OCI-LY7 (cell line): ENCODE measurements around the gene OR10AG1. TPM values are rescaled to one million over a fixed set of nuclear protein-coding genes. Genes with fewer than 3 reads are reported as not detected.

Source experiments
- Bru-seq: library from RNA; stranded (reverse); fragments of 400-500 nt; gene quantifications from one replicate; lab custom pipeline; 2021; lab: Mats Ljungman, UMichigan
- BruChase-seq, 2 experiments: library from RNA; stranded (reverse); fragments of 400-500 nt; gene quantifications; one replicate each; lab custom pipeline; 2021; lab: Mats Ljungman, UMichigan
- BruUV-seq: library from RNA; stranded (reverse); fragments of 400-500 nt; replicated peaks from 2 replicates; lab custom pipeline; 2021; lab: Mats Ljungman, UMichigan
- CTCF ChIA-PET: fragments of 300-600 bp; sonication (Branson Sonifier 250); formaldehyde crosslinking; loops from one replicate; lab custom pipeline; 2022; ENCODE audit warnings: antibody characterized with exemption; ENCODE audit not compliant: unreplicated experiment; lab: Charles Lee
- POLR2A ChIA-PET: fragments of 300-600 bp; sonication (Branson Sonifier 250); formaldehyde crosslinking; loops from one replicate; lab custom pipeline; 2022; ENCODE audit warnings: antibody characterized with exemption; lab: Charles Lee
- DNase-seq: peaks from one replicate; pipeline ENCODE4 v3.0.0-alpha.2; 2015; ENCODE audit warnings: low spot score
- H2AFZ ChIP-seq: fragments of 200-600 bp; sonication (generic), shearing (Covaris generic); 2 replicates; pipeline ENCODE4 v1.6.1; 2014; ENCODE audit warnings: mild to moderate bottlenecking, antibody characterized with exemption, low read length, moderate library complexity
- H3K27ac ChIP-seq: fragments of 200-600 bp; sonication (generic); 2 replicates; pipeline ENCODE4 v1.5.1; 2014; ENCODE audit warnings: mixed run types, low read depth, mild to moderate bottlenecking, moderate library complexity, low read length, inconsistent platforms; ENCODE audit not compliant: poor library complexity, severe bottlenecking
- H3K36me3 ChIP-seq: fragments of 200-600 bp; sonication (generic); 2 replicates; pipeline ENCODE4 v1.6.1; 2014; ENCODE audit warnings: mild to moderate bottlenecking, antibody characterized with exemption, low read length, moderate library complexity, mixed read lengths; ENCODE audit not compliant: insufficient read depth
- H3K4me1 ChIP-seq: fragments of 200-600 bp; sonication (generic); 2 replicates; pipeline ENCODE4 v1.5.1; 2014; ENCODE audit warnings: mild to moderate bottlenecking, low read length; ENCODE audit not compliant: insufficient read depth, poor library complexity, severe bottlenecking
- H3K4me2 ChIP-seq: fragments of 200-600 bp; sonication (generic); 2 replicates; pipeline ENCODE4 v1.6.1; 2014; ENCODE audit warnings: mild to moderate bottlenecking, low read length
- H3K4me3 ChIP-seq: fragments of 200-600 bp; sonication (generic); 2 replicates; pipeline ENCODE4 v1.5.1; 2014; ENCODE audit warnings: mild to moderate bottlenecking, low read depth, low read length; ENCODE audit not compliant: poor library complexity, severe bottlenecking
- H3K79me2 ChIP-seq: fragments of 200-600 bp; sonication (generic); 2 replicates; pipeline ENCODE4 v1.6.1; 2016; ENCODE audit warnings: low read depth, mild to moderate bottlenecking, low read length, moderate library complexity, mixed read lengths; ENCODE audit not compliant: insufficient read depth
- H3K9me2 ChIP-seq: fragments of 200-600 bp; sonication (generic); 2 replicates; pipeline ENCODE4 v1.6.1; 2016; ENCODE audit warnings: mild to moderate bottlenecking, low read length, mixed read lengths; ENCODE audit not compliant: insufficient read depth
- H3K9me3 ChIP-seq: fragments of 200-600 bp; sonication (generic); 2 replicates; pipeline ENCODE4 v1.6.1; 2014; ENCODE audit warnings: mild to moderate bottlenecking, mixed run types, low read length, mixed read lengths
- H4K20me1 ChIP-seq: fragments of 200-600 bp; sonication (generic); 2 replicates; pipeline ENCODE4 v1.6.1; 2014; ENCODE audit warnings: mild to moderate bottlenecking, antibody characterized with exemption, low read length, moderate library complexity, mixed read lengths; ENCODE audit not compliant: insufficient read depth
- EZH2phosphoT487 ChIP-seq: fragments of 200-600 bp; sonication (generic); IDR thresholded peaks from 2 replicates; pipeline ENCODE4 v1.6.1; 2018; ENCODE audit warnings: low read depth, borderline replicate concordance, mild to moderate bottlenecking, mixed run types, antibody characterized with exemption, low read length, moderate library complexity, mixed read lengths
- intact Hi-C: fragments of 100-400 bp; cut with micrococcal nuclease; formaldehyde crosslinking; loops from one replicate; pipeline ENCODE4 v1.10.0; 2022; ENCODE audit not compliant: unreplicated experiment
- long read RNA-seq: library from polyadenylated mRNA; stranded (forward); transcript quantifications from one replicate; pipeline ENCODE4 v2.0.0, GENCODE V29; 2022
- total RNA-seq, 2 experiments: library from RNA; depleted of rRNA in 1 of 2; stranded (reverse); fragments of >200 nt in 1 of 2; shearing (Covaris generic) in 1 of 2; gene quantifications; 2 replicates each; pipeline ENCODE4 v1.2.3, GENCODE V29; 2014 to 2022
- TF ChIP-seq, protein P1 (sequence below): fragments of 200-600 bp; sonication (generic); conservative IDR thresholded peaks from 2 replicates; pipeline ENCODE4 v1.5.1; 2014; ENCODE audit warnings: mild to moderate bottlenecking, antibody characterized with exemption, low read length, moderate library complexity, mixed read lengths

The OR10AG1 gene
- total RNA-seq (2014; rRNA removed; shearing (Covaris generic)) (not detected in 2 replicates), total RNA-seq (2022) (not detected in 2 replicates), Bru-seq, nascent RNA (not detected), BruChase-seq, experiment 1, labeled RNA remaining after a 6-hour chase (not detected), BruChase-seq, experiment 2, labeled RNA remaining after a 2-hour chase (not detected)
- long read RNA-seq: 0 reads

DNA sequence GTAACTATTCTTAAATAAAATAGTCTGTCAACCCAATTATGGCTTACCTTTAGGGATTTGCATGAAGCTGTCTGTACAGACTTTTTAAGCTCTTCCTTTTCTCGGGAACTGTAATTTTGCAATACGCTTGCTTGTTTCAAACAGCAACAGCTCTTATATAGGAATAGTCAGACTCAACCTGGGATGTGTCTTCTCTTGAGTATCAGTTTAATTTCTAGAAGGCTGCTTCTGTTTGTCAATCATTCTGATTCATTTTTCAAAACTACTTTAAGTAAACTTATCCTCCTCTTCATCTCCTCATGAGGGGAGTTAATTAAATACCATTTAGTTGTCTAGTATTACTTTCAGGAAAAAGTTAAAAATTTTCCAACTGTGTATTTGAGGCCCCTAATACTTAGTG lies at the start of gene OR10AG1:
TSS of gene OR10AG1 (minus strand) at position 101 of the 400 bp plus-strand sequence. CDS start at position 63, 38 bp downstream.
- ChIA-PET CTCF (no interaction called here), POLR2A (no interaction called here)
- H3K36me3 ChIP-seq: no peaks in the 10 kb centered on the region
- no peak for DNase-seq
- H3K9me2 ChIP-seq: no peaks in the 10 kb centered on the region
- intact Hi-C loops: no loop called here
- BruUV-seq: no TSS peak
- no peaks in the 10 kb centered on the region for H3K79me2 ChIP-seq
- no peaks in the 10 kb centered on the region for H3K4me1 ChIP-seq
- no peak within 1 kb of the TSS for H2AFZ ChIP-seq
- no peak for TF ChIP-seq EZH2phosphoT487
- TF ChIP-seq, protein P1, sequence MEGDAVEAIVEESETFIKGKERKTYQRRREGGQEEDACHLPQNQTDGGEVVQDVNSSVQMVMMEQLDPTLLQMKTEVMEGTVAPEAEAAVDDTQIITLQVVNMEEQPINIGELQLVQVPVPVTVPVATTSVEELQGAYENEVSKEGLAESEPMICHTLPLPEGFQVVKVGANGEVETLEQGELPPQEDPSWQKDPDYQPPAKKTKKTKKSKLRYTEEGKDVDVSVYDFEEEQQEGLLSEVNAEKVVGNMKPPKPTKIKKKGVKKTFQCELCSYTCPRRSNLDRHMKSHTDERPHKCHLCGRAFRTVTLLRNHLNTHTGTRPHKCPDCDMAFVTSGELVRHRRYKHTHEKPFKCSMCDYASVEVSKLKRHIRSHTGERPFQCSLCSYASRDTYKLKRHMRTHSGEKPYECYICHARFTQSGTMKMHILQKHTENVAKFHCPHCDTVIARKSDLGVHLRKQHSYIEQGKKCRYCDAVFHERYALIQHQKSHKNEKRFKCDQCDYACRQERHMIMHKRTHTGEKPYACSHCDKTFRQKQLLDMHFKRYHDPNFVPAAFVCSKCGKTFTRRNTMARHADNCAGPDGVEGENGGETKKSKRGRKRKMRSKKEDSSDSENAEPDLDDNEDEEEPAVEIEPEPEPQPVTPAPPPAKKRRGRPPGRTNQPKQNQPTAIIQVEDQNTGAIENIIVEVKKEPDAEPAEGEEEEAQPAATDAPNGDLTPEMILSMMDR: no peak
- H4K20me1 ChIP-seq: no peaks in the 10 kb centered on the region
- no peak within 1 kb of the TSS for H3K4me3 ChIP-seq
- no peaks in the 10 kb centered on the region for H3K9me3 ChIP-seq
- H3K4me2 ChIP-seq: no peak within 1 kb of the TSS
- H3K27ac ChIP-seq: no peak within 1 kb of the TSS

DNA sequence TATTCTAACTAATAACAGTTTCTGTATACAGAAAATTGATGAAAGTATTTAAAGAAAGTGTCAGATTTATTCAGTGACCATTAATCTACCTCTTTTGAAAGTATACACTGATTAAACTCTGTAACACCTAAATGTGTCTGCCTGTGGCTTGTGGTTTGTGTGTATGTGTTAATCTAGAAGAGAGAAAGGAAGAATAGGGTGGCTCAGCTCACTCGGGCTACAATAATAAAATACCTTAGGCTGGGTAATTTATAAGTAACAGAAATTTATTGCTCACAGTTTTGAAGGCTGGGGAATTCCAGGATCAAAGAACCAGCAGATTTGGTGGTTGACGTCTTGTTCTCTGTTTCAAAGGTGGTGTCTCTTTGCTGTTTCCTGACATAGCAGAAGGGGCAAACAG lies 44.1 kb upstream of the OR10AG1 start:
- BruUV-seq: no TSS peak
- no peaks in the 10 kb centered on the region for H4K20me1 ChIP-seq
- no peaks in the 10 kb centered on the region for H3K4me1 ChIP-seq
- ChIA-PET POLR2A (interaction anchor here (0.5 kb wide), 1 partner anchor 571 kb away, joined by 4 read pairs; no protein-coding TSS in a partner anchor), CTCF (no interaction called here)
- no peak overlapping the region for H3K4me2 ChIP-seq
- no peak overlapping the region for H3K4me3 ChIP-seq
- H3K79me2 ChIP-seq: no peaks in the 10 kb centered on the region
- no peak for TF ChIP-seq EZH2phosphoT487
- TF ChIP-seq, protein P1: no peak
- no peaks in the 10 kb centered on the region for H3K36me3 ChIP-seq
- H3K27ac ChIP-seq: no peak overlapping the region
- H2AFZ ChIP-seq: no peak overlapping the region
- H3K9me2 ChIP-seq: no peaks in the 10 kb centered on the region
- intact Hi-C loops: no loop called here
- DNase-seq: no peak
- H3K9me3 ChIP-seq: no peaks in the 10 kb centered on the region; the same call in 1 of the 2 replicates

DNA sequence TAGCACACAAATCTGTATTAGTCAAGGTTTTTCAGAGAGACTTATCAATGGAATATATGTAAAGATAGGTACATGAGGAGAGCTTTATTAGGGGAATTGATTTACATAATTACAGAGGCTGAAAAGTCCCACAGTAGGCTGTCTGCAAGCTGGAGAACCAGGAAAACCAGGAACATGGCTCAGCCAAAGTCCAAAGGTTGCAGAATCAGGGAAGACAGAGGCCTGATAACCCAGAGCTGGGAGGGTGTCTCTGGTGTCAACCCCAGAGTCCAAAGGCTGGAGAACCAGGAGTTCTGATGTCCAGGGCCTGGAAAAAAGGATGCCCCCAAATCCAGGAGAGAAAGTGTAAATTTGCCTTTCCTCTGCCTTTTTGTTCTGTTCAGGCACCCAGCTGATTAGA lies 41.0 kb upstream of the OR10AG1 start:
- BruUV-seq: no TSS peak
- intact Hi-C loops: no loop called here

More for the DNA sequence above, 41.0 kb upstream of the OR10AG1 start:
- no peak overlapping the region for H3K4me2 ChIP-seq
- DNase-seq: no peak
- CTCF ChIA-PET: no interaction called here
- POLR2A ChIA-PET: interaction anchor here (0.6 kb wide), 2 partner anchors 59 to 455 kb away, joined by 3 read pairs; no protein-coding TSS in a partner anchor
- H2AFZ ChIP-seq: no peak overlapping the region
- no peak overlapping the region for H3K4me3 ChIP-seq
- no peak overlapping the region for H3K27ac ChIP-seq
- H3K36me3 ChIP-seq: no peaks in the 10 kb centered on the region
- H3K9me3 ChIP-seq: no peaks in the 10 kb centered on the region; the same call in 1 of the 2 replicates
- no peaks in the 10 kb centered on the region for H3K4me1 ChIP-seq
- TF ChIP-seq, protein P1: no peak
- no peak for TF ChIP-seq EZH2phosphoT487
- H3K9me2 ChIP-seq: no peaks in the 10 kb centered on the region
- no peaks in the 10 kb centered on the region for H3K79me2 ChIP-seq
- no peaks in the 10 kb centered on the region for H4K20me1 ChIP-seq
